GM12878 (cell line): ENCODE results near the gene USP4. TPM values are rescaled to one million over a fixed set of nuclear protein-coding genes. Genes with fewer than 3 reads are reported as not detected.

ENCODE experiments used
- ATAC-seq: fragments of 200-7000 bp; cut with Tn5 transposase; 3 replicates; pipeline ENCODE4 v1.9.1; 2020; ENCODE audit warnings: mild to moderate bottlenecking, moderate library complexity
- BruUV-seq: library from RNA; stranded (reverse); fragments of 400-500 nt; replicated peaks from 2 replicates; lab custom pipeline; 2021; lab: Mats Ljungman, UMichigan
- CTCF ChIA-PET: fragments of 300-600 bp; sonication (Branson Sonifier 250); formaldehyde crosslinking; extraction: SDS; loops from one replicate; lab custom pipeline; 2021; ENCODE audit warnings: inconsistent platforms; lab: Yijun Ruan, JAX
- POLR2A ChIA-PET: fragments of 350-600 bp; formaldehyde crosslinking; extraction: SDS; loops from one replicate; lab custom pipeline; 2021; ENCODE audit warnings: inconsistent platforms; lab: Charles Lee
- RAD21 ChIA-PET: fragments of 300-600 bp; sonication (Branson Sonifier 250); formaldehyde crosslinking; loops from one replicate; lab custom pipeline; 2023; ENCODE audit warnings: antibody characterized with exemption; ENCODE audit not compliant: unreplicated experiment; lab: Charles Lee
- SMC1A ChIA-PET: fragments of 300-600 bp; sonication (Branson Sonifier 250); formaldehyde crosslinking; loops from one replicate; lab custom pipeline; 2023; ENCODE audit not compliant: unreplicated experiment, uncharacterized antibody; lab: Charles Lee
- DNase-seq: peaks from one replicate; pipeline ENCODE4 v3.0.0-alpha.2; 2011; ENCODE audit warnings: low read depth, low spot score
- FAIRE-seq: peaks from 3 replicates; lab custom pipeline; 2011; peaks lifted over from hg19 to GRCh38; lab: Jason Lieb, UNC
- H2AFZ ChIP-seq: 2 replicates; pipeline ENCODE4 v1.6.0; 2011; ENCODE audit warnings: low read depth, low read length, control low read depth; ENCODE audit not compliant: control insufficient read depth
- H3K27ac ChIP-seq: 2 replicates; pipeline ENCODE4 v1.5.1; 2011; ENCODE audit warnings: control low read depth; ENCODE audit not compliant: control insufficient read depth, insufficient read depth
- H3K27me3 ChIP-seq, 2 experiments: replicated peaks in 1 of 2; 2 replicates each; pipeline versions ENCODE4 v1.6.0 to v1.6.1; 2011; ENCODE audit warnings: low read length in 1 of 2; ENCODE audit not compliant: control insufficient read depth in 2 of 2, insufficient read depth in 2 of 2
- H3K36me3 ChIP-seq, 2 experiments: 2 replicates each; pipeline ENCODE4 v1.5.1; 2011; ENCODE audit warnings: low read length in 1 of 2; ENCODE audit not compliant: control insufficient read depth in 2 of 2, insufficient read depth in 2 of 2
- H3K4me1 ChIP-seq: 2 replicates; pipeline ENCODE4 v1.6.1; 2011; ENCODE audit warnings: mild to moderate bottlenecking, low read length, moderate library complexity, mixed read lengths; ENCODE audit not compliant: control insufficient read depth, insufficient read depth
- H3K4me2 ChIP-seq: 2 replicates; pipeline ENCODE4 v1.6.0; 2011; ENCODE audit warnings: control low read depth; ENCODE audit not compliant: control insufficient read depth, insufficient read depth
- H3K4me3 ChIP-seq: fragments of 200-600 bp; sonication (generic); 2 replicates; pipeline ENCODE4 v1.5.1; 2016
- H3K79me2 ChIP-seq: 2 replicates; pipeline ENCODE4 v1.6.0; 2011; ENCODE audit warnings: low read length; ENCODE audit not compliant: control insufficient read depth, insufficient read depth
- H3K9ac ChIP-seq: 2 replicates; pipeline ENCODE4 v1.8.0; 2011; ENCODE audit warnings: low read length, control low read depth, mixed read lengths; ENCODE audit not compliant: control insufficient read depth, insufficient read depth
- H3K9me3 ChIP-seq: replicated peaks from 3 replicates; pipeline ENCODE4 v1.5.1; 2011; ENCODE audit warnings: mild to moderate bottlenecking, low read length; ENCODE audit not compliant: control insufficient read depth, insufficient read depth
- H4K20me1 ChIP-seq: 2 replicates; pipeline ENCODE4 v1.6.0; 2011; ENCODE audit not compliant: control insufficient read depth, insufficient read depth
- CHD4 ChIP-seq: fragments of 200-600 bp; sonication (generic); IDR thresholded peaks from 2 replicates; pipeline ENCODE4 v1.6.1; 2016; ENCODE audit warnings: mild to moderate bottlenecking
- JUNB ChIP-seq: IDR thresholded peaks from 2 replicates; pipeline ENCODE4 v1.6.1; 2016; ENCODE audit warnings: antibody characterized with exemption, mild to moderate bottlenecking
- MTA3 ChIP-seq: IDR thresholded peaks from 2 replicates; pipeline ENCODE4 v1.6.1; 2012; ENCODE audit warnings: low read length, inconsistent platforms, borderline replicate concordance
- NFIC ChIP-seq: IDR thresholded peaks from 2 replicates; pipeline ENCODE4 v1.6.1; 2012; ENCODE audit warnings: low read depth, mild to moderate bottlenecking, inconsistent platforms, low read length, moderate library complexity
- NFYB ChIP-seq: IDR thresholded peaks from 2 replicates; pipeline ENCODE4 v1.6.1; 2011; ENCODE audit warnings: low read depth, mild to moderate bottlenecking, low read length, improper control_type of control experiment, moderate library complexity; ENCODE audit not compliant: insufficient read depth
- SMC3 ChIP-seq: IDR thresholded peaks from 2 replicates; pipeline ENCODE4 v1.6.1; 2011; ENCODE audit warnings: low read length, improper control_type of control experiment, borderline replicate concordance
- TARDBP ChIP-seq: IDR thresholded peaks from 2 replicates; pipeline ENCODE4 v1.6.1; 2016; ENCODE audit warnings: borderline replicate concordance
- TCF12 ChIP-seq: IDR thresholded peaks from 2 replicates; pipeline ENCODE4 v1.6.1; 2011; ENCODE audit warnings: low read depth, mild to moderate bottlenecking, low read length
- ZNF24 ChIP-seq: fragments of 450-650 bp; IDR thresholded peaks from 2 replicates; pipeline ENCODE4 v1.6.1; 2017; ENCODE audit warnings: antibody characterized with exemption, mild to moderate bottlenecking
- ZZZ3 ChIP-seq: IDR thresholded peaks from 2 replicates; pipeline ENCODE4 v1.6.1; 2011; ENCODE audit warnings: low read depth; ENCODE audit not compliant: control insufficient read depth, insufficient read length
- whole genome bisulfite sequencing: methylation state at CpG from one replicate; pipeline ENCODE4 v1.1.6; 2016; ENCODE audit warnings: low lambda C conversion rate; ENCODE audit not compliant: insufficient replicate concordance, insufficient coverage; ENCODE audit errors: missing lambda C conversion rate; 5-methylcytosine and 5-hydroxymethylcytosine counted together
- in situ Hi-C: fragments of 300-500 bp; cut with MboI; formaldehyde crosslinking; loops from 9 replicates; pipeline ENCODE4 v1.14.3; 2018; ENCODE audit warnings: mixed read lengths
- intact Hi-C: fragments of 100-400 bp; cut with micrococcal nuclease; formaldehyde crosslinking; loops from one replicate; pipeline ENCODE4 v1.14.2; 2022; ENCODE audit not compliant: unreplicated experiment
- polyA plus RNA-seq, 11 experiments: library from polyadenylated mRNA; depleted of rRNA in 4 of 11; unstranded in 6 of 11; stranded (reverse) in 5 of 11; fragments of >200 nt; fragmentation: Nextera tagmentation in 4 of 11; fragmentation: Illumina TruSeq in 1 of 11; extraction: Ambion mirVana in 4 of 11; extraction: Trizol in 1 of 11; gene quantifications; 1 replicate in 1 of 11; 2 replicates in 10 of 11; pipeline versions ENCODE4 v1.2.1 to v1.2.3, GENCODE V29; 2011 to 2016; ENCODE audit warnings: inconsistent platforms in 2 of 11, missing spikeins in 2 of 11, low read depth in 1 of 11
- total RNA-seq, 4 experiments: library from RNA; depleted of rRNA in 3 of 4; stranded (reverse); fragments of >200 nt in 3 of 4; fragmentation: Illumina TruSeq in 1 of 4; extraction: Trizol in 1 of 4; gene quantifications; 2 replicates each; pipeline versions ENCODE4 v1.2.1 to v1.2.3, GENCODE V29; 2013 to 2021
- TF ChIP-seq, protein P1 (sequence below): fragments of 450-650 bp; IDR thresholded peaks from 2 replicates; pipeline ENCODE4 v1.6.1; 2017; ENCODE audit warnings: antibody characterized with exemption, mild to moderate bottlenecking, moderate library complexity
- TF ChIP-seq, protein P2 (sequence below): fragments of 450-650 bp; formaldehyde crosslinking; IDR thresholded peaks from 2 replicates; pipeline ENCODE4 v1.4.0; 2022; ENCODE audit warnings: mild to moderate bottlenecking, moderate library complexity
- TF ChIP-seq, protein P3 (sequence below): IDR thresholded peaks from 2 replicates; pipeline ENCODE4 v1.6.1; 2011; ENCODE audit warnings: low read depth, mild to moderate bottlenecking, low read length, moderate library complexity, borderline replicate concordance; ENCODE audit errors: extremely low read depth
- TF ChIP-seq, protein P4 (sequence below): fragments of 450-650 bp; IDR thresholded peaks from 2 replicates; pipeline ENCODE4 v1.6.1; 2017; ENCODE audit warnings: borderline replicate concordance
- TF ChIP-seq, protein P5 (sequence below): IDR thresholded peaks from 2 replicates; pipeline ENCODE4 v1.6.1; 2011; ENCODE audit warnings: borderline replicate concordance, low read depth, mild to moderate bottlenecking, moderate library complexity, low read length; ENCODE audit not compliant: insufficient read depth, poor library complexity, severe bottlenecking

The USP4 gene
- total and polyA plus RNA-seq, 10 of the 15 experiments (the other 5 are each of a cell fraction or from before 2014, with no cell fraction given): 26.5 to 77.1 (median 66.0) TPM

GRCh38 chr3:49300595-49300994 lies 39.3 kb downstream of the USP4 start:
- SMC1A ChIA-PET: interaction anchor here (0.8 kb wide), 1 partner anchor 40 kb away, joined by 3 read pairs; no protein-coding TSS in a partner anchor
- intact Hi-C loops (no loop called here), in situ Hi-C loops (no loop called here)
- RAD21 ChIA-PET: no interaction called here
- DNase-seq: no peak
- H2AFZ ChIP-seq: no peak overlapping the region
- no peak for ATAC-seq
- CTCF ChIA-PET: interaction anchor here (0.6 to 2.1 kb wide), 2 partner anchors 130 to 154 kb away, joined by 3 to 5 read pairs; partner anchors contain the start of gene KLHDC8B
- H3K27me3 ChIP-seq: no peaks in the 10 kb centered on the region
- H3K4me1 ChIP-seq: peaks cover 4% of the 10 kb centered on the region
- 97% methylated on average over 3 of the region's 3 CpGs for WGBS
- H3K36me3 ChIP-seq: peaks cover 27 to 46% of the 10 kb centered on the region in 2 experiments
- no peak overlapping the region for H3K9ac ChIP-seq
- BruUV-seq: no TSS peak
- POLR2A ChIA-PET: interaction anchor here (0.6 kb wide), 1 partner anchor 38 kb away, joined by 5 read pairs; no protein-coding TSS in a partner anchor
- H3K79me2 ChIP-seq: no peaks in the 10 kb centered on the region
- H3K27ac ChIP-seq: no peak overlapping the region
- H3K4me3 ChIP-seq: no peak overlapping the region
- H3K9me3 ChIP-seq: no peaks in the 10 kb centered on the region
- FAIRE-seq: no peak
- no peak overlapping the region for H3K4me2 ChIP-seq
- no peaks in the 10 kb centered on the region for H4K20me1 ChIP-seq
- TF ChIP-seq MTA3 (no peak), NFYB (no peak), NFIC (no peak), TCF12 (no peak), CHD4 (no peak), TARDBP (no peak), SMC3 (no peak), ZZZ3 (no peak), JUNB (no peak), ZNF24 (no peak)
- TF ChIP-seq, protein P1, sequence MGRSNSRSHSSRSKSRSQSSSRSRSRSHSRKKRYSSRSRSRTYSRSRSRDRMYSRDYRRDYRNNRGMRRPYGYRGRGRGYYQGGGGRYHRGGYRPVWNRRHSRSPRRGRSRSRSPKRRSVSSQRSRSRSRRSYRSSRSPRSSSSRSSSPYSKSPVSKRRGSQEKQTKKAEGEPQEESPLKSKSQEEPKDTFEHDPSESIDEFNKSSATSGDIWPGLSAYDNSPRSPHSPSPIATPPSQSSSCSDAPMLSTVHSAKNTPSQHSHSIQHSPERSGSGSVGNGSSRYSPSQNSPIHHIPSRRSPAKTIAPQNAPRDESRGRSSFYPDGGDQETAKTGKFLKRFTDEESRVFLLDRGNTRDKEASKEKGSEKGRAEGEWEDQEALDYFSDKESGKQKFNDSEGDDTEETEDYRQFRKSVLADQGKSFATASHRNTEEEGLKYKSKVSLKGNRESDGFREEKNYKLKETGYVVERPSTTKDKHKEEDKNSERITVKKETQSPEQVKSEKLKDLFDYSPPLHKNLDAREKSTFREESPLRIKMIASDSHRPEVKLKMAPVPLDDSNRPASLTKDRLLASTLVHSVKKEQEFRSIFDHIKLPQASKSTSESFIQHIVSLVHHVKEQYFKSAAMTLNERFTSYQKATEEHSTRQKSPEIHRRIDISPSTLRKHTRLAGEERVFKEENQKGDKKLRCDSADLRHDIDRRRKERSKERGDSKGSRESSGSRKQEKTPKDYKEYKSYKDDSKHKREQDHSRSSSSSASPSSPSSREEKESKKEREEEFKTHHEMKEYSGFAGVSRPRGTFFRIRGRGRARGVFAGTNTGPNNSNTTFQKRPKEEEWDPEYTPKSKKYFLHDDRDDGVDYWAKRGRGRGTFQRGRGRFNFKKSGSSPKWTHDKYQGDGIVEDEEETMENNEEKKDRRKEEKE: no peak
- TF ChIP-seq, protein P2, sequence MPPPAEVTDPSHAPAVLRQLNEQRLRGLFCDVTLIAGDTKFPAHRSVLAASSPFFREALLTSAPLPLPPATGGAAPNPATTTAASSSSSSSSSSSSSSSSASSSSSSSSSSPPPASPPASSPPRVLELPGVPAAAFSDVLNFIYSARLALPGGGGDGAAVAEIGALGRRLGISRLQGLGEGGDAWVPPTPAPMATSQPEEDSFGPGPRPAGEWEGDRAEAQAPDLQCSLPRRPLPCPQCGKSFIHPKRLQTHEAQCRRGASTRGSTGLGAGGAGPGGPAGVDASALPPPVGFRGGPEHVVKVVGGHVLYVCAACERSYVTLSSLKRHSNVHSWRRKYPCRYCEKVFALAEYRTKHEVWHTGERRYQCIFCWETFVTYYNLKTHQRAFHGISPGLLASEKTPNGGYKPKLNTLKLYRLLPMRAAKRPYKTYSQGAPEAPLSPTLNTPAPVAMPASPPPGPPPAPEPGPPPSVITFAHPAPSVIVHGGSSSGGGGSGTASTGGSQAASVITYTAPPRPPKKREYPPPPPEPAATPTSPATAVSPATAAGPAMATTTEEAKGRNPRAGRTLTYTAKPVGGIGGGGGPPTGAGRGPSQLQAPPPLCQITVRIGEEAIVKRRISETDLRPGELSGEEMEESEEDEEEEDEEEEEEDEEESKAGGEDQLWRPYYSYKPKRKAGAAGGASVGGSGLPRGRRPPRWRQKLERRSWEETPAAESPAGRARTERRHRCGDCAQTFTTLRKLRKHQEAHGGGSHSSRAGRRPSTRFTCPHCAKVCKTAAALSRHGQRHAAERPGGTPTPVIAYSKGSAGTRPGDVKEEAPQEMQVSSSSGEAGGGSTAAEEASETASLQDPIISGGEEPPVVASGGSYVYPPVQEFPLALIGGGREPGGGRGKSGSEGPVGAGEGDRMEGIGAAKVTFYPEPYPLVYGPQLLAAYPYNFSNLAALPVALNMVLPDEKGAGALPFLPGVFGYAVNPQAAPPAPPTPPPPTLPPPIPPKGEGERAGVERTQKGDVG (CRISPR knock-in tag): no peak
- TF ChIP-seq, protein P3, sequence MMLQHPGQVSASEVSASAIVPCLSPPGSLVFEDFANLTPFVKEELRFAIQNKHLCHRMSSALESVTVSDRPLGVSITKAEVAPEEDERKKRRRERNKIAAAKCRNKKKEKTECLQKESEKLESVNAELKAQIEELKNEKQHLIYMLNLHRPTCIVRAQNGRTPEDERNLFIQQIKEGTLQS: no peak
- TF ChIP-seq, protein P4, sequence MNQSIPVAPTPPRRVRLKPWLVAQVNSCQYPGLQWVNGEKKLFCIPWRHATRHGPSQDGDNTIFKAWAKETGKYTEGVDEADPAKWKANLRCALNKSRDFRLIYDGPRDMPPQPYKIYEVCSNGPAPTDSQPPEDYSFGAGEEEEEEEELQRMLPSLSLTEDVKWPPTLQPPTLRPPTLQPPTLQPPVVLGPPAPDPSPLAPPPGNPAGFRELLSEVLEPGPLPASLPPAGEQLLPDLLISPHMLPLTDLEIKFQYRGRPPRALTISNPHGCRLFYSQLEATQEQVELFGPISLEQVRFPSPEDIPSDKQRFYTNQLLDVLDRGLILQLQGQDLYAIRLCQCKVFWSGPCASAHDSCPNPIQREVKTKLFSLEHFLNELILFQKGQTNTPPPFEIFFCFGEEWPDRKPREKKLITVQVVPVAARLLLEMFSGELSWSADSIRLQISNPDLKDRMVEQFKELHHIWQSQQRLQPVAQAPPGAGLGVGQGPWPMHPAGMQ: no peak
- TF ChIP-seq, protein P5, sequence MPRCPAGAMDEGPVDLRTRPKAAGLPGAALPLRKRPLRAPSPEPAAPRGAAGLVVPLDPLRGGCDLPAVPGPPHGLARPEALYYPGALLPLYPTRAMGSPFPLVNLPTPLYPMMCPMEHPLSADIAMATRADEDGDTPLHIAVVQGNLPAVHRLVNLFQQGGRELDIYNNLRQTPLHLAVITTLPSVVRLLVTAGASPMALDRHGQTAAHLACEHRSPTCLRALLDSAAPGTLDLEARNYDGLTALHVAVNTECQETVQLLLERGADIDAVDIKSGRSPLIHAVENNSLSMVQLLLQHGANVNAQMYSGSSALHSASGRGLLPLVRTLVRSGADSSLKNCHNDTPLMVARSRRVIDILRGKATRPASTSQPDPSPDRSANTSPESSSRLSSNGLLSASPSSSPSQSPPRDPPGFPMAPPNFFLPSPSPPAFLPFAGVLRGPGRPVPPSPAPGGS: no peak
